CD4-positive, alpha-beta T cell (primary cell): ENCODE data around the gene TCF12. TPM values are rescaled to one million over a fixed set of nuclear protein-coding genes. Genes with fewer than 3 reads are reported as not detected.
"Not testable (repeated sequence)": the region's sequence is repeated elsewhere in the genome, so short reads cannot be mapped to it uniquely, and the experiment has no call there.

Source experiments
- ATAC-seq: fragments of 200-7000 bp; cut with Tn5 transposase; one replicate; pipeline ENCODE4 v1.10.0; 2022; ENCODE audit warnings: mild to moderate bottlenecking; ENCODE audit not compliant: poor library complexity
- CTCF ChIA-PET: fragments of 350-600 bp; sonication (Branson Sonifier 250); formaldehyde crosslinking; loops from one replicate; lab custom pipeline; 2021; ENCODE audit warnings: antibody characterized with exemption, inconsistent platforms; lab: Charles Lee
- POLR2A ChIA-PET: fragments of 350-600 bp; sonication (Branson Sonifier 250); formaldehyde crosslinking; loops from one replicate; lab custom pipeline; 2021; ENCODE audit warnings: antibody characterized with exemption, inconsistent platforms; lab: Charles Lee
- DNase-seq, 14 experiments: peaks; one replicate each; pipeline ENCODE4 v3.0.0-alpha.2; 2013 to 2020; ENCODE audit warnings: mixed read lengths in 2 of 14
- H3K27ac ChIP-seq, 2 donors: one replicate each; pipeline versions ENCODE4 v1.5.1 to v1.7.0; 2013; ENCODE audit warnings: low read length in 2 of 2, low read depth in 1 of 2, mild to moderate bottlenecking in 1 of 2
- H3K27me3 ChIP-seq, 2 experiments: 1 replicate in 1 of 2; 2 replicates in 1 of 2; pipeline versions ENCODE4 v1.6.1 to v1.7.0; 2013; ENCODE audit warnings: low read length in 2 of 2, control low read depth in 1 of 2, mild to moderate bottlenecking in 1 of 2, moderate library complexity in 1 of 2; ENCODE audit not compliant: insufficient read depth in 2 of 2, control insufficient read depth in 1 of 2
- H3K36me3 ChIP-seq: one replicate; pipeline ENCODE4 v1.6.1; 2013; ENCODE audit warnings: low read length, control low read depth; ENCODE audit not compliant: insufficient read depth
- H3K4me1 ChIP-seq: one replicate; pipeline ENCODE4 v1.6.1; 2013; ENCODE audit warnings: low read length, control low read depth; ENCODE audit not compliant: insufficient read depth
- H3K4me3 ChIP-seq: one replicate; pipeline ENCODE4 v1.5.1; 2013; ENCODE audit warnings: mild to moderate bottlenecking, low read length, moderate library complexity
- H3K9me3 ChIP-seq, 2 experiments: 1 replicate in 1 of 2; 2 replicates in 1 of 2; pipeline versions ENCODE4 v1.6.1 to v1.7.0; 2013; ENCODE audit warnings: low read length in 2 of 2, mild to moderate bottlenecking in 2 of 2, control low read depth in 1 of 2, moderate library complexity in 1 of 2; ENCODE audit not compliant: control insufficient read depth in 1 of 2, insufficient read depth in 1 of 2
- H3K27ac Mint-ChIP-seq: one replicate; pipeline ENCODE4 v1.8.0; 2020; ENCODE audit warnings: mixed read lengths
- H3K27me3 Mint-ChIP-seq: one replicate; pipeline ENCODE4 v1.8.0; 2021; ENCODE audit warnings: mixed read lengths
- H3K36me3 Mint-ChIP-seq: one replicate; pipeline ENCODE4 v1.8.0; 2021; ENCODE audit warnings: low read depth, mixed read lengths
- H3K4me1 Mint-ChIP-seq: one replicate; pipeline ENCODE4 v1.8.0; 2021; ENCODE audit warnings: low read depth, mixed read lengths
- H3K4me3 Mint-ChIP-seq: one replicate; pipeline ENCODE4 v1.8.0; 2020; ENCODE audit warnings: mild to moderate bottlenecking, mixed read lengths
- H3K9me3 Mint-ChIP-seq: one replicate; pipeline ENCODE4 v1.8.0; 2020; ENCODE audit warnings: mixed read lengths
- intact Hi-C, 2 experiments: fragments of 100-400 bp; cut with DNase I in 1 of 2; cut with micrococcal nuclease in 1 of 2; formaldehyde crosslinking; loops; one replicate each; pipeline versions ENCODE4 v1.15.1 to v1.9.0; 2023 to 2025; cut with DNase I, micrococcal nuclease
- total RNA-seq, 174 experiments: library from RNA in 2 of 174; stranded (reverse) in 2 of 174; gene quantifications; one replicate each; pipeline ENCODE4 v1.2.3 and lab custom pipeline; 2021 to 2026
- TF ChIP-seq, protein P1 (sequence below): fragments of 200-600 bp; IDR thresholded peaks from one replicate; pipeline ENCODE4 v1.8.0; 2022; ENCODE audit warnings: antibody characterized with exemption, mild to moderate bottlenecking

TCF12 gene
- total RNA-seq, 2 experiments from 2014 or later: 54.0 TPM

DNA sequence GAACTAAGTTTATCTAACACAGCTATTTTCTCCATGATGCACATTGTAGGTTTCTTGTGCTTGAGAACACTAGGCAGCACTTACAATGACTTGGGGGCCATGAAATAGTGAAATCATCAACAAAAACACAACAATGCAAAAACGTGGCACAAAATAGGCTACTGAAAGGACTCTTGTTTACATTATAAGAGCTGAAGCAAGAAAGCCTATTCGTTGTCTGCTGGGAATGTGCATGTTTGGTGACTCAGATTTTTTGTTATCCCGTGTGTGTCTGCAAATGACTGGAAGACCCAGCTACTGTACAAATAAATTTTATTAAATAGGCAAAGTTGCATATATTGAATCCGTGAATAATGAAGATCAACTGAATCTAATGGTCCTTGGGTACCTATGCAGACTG lies 85.0 kb downstream of the TCF12 start:
- no peaks in the 10 kb centered on the region for H3K27me3 ChIP-seq
- peaks cover 20% of the 10 kb centered on the region for H3K36me3 Mint-ChIP-seq
- H3K36me3 ChIP-seq: peaks cover 2% of the 10 kb centered on the region
- CTCF ChIA-PET: interaction anchor here (1.0 kb wide), 1 partner anchor 27 kb away, joined by 4 read pairs; no protein-coding TSS in a partner anchor
- no peak overlapping the region for H3K27ac Mint-ChIP-seq
- H3K4me1 Mint-ChIP-seq: peaks cover 49% of the 10 kb centered on the region
- H3K27me3 Mint-ChIP-seq: no peaks in the 10 kb centered on the region
- DNase-seq: no peak
- no peak for ATAC-seq
- H3K27ac ChIP-seq: no peak overlapping the region
- intact Hi-C loops: loop anchor here in 1 of 2 experiments (10.0 kb wide), 1 partner anchor 51 kb away; no protein-coding TSS in a partner anchor
- no peak overlapping the region for H3K4me3 Mint-ChIP-seq
- H3K9me3 Mint-ChIP-seq: no peaks in the 10 kb centered on the region
- H3K4me3 ChIP-seq: no peak overlapping the region
- H3K4me1 ChIP-seq: no peaks in the 10 kb centered on the region
- POLR2A ChIA-PET: no interaction called here
- TF ChIP-seq, protein P1, sequence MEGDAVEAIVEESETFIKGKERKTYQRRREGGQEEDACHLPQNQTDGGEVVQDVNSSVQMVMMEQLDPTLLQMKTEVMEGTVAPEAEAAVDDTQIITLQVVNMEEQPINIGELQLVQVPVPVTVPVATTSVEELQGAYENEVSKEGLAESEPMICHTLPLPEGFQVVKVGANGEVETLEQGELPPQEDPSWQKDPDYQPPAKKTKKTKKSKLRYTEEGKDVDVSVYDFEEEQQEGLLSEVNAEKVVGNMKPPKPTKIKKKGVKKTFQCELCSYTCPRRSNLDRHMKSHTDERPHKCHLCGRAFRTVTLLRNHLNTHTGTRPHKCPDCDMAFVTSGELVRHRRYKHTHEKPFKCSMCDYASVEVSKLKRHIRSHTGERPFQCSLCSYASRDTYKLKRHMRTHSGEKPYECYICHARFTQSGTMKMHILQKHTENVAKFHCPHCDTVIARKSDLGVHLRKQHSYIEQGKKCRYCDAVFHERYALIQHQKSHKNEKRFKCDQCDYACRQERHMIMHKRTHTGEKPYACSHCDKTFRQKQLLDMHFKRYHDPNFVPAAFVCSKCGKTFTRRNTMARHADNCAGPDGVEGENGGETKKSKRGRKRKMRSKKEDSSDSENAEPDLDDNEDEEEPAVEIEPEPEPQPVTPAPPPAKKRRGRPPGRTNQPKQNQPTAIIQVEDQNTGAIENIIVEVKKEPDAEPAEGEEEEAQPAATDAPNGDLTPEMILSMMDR: no peak
- no peaks in the 10 kb centered on the region for H3K9me3 ChIP-seq

DNA sequence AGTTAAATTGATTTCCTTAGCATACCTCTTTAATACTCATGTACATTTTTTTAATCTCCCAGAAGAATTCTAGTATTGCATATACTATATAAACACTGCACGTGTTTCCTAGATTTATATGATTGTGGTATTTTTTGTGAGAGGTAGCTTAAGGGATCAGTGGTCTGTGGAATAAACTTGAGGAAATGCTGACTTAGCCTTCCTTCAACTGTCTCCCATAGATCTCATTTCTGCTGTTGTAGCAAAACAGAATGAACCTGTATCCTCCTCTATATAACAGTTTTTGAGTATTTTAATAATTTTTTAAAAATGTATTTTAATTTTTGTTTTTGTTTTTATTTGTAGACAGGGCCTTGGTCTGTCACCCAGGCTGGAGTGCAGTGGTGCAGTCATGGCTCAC lies 86.8 kb downstream of the TCF12 start:
- ChIA-PET POLR2A (no interaction called here), CTCF (no interaction called here)
- H3K4me1 ChIP-seq: no peaks in the 10 kb centered on the region
- no peak overlapping the region for H3K27ac ChIP-seq
- intact Hi-C loops: loop anchor here in 1 of 2 experiments (10.0 kb wide), 1 partner anchor 50 kb away; no protein-coding TSS in a partner anchor
- H3K27ac Mint-ChIP-seq: no peak overlapping the region
- no peak overlapping the region for H3K4me3 ChIP-seq
- peaks cover 25% of the 10 kb centered on the region for H3K36me3 Mint-ChIP-seq
- DNase-seq (no peak), ATAC-seq (no peak)
- H3K27me3 ChIP-seq: no peaks in the 10 kb centered on the region
- no peaks in the 10 kb centered on the region for H3K9me3 Mint-ChIP-seq
- H3K36me3 ChIP-seq: peaks cover 2% of the 10 kb centered on the region
- no peaks in the 10 kb centered on the region for H3K27me3 Mint-ChIP-seq
- H3K4me3 Mint-ChIP-seq: no peak overlapping the region
- H3K4me1 Mint-ChIP-seq: peaks cover 53% of the 10 kb centered on the region
- no peaks in the 10 kb centered on the region for H3K9me3 ChIP-seq
- TF ChIP-seq, protein P1: no peak

DNA sequence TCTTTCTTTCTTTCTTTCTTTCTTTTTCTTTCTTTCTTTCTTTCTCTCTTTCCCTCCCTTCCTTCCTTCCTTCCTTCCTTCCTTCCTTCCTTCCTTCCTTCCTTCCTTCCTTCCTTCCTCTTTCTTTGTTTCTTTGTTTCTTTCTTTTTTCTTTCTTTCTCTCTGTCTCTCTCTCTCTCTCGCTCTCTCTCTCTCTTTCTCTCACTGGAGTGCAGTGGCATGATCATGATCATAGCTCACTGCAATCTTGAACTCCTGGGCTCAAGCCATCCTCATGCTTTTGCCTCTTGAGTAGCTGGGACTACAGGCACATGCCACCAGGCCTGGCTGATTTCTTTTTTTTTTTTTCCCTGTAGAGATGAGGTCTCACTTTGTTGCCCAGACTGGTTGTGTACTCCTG lies 89.4 kb downstream of the TCF12 start:
- H3K4me1 ChIP-seq, H3K4me3 ChIP-seq, H3K27ac ChIP-seq, DNase-seq, POLR2A ChIA-PET, H3K9me3 ChIP-seq, H3K4me3 Mint-ChIP-seq, H3K36me3 ChIP-seq, H3K27ac Mint-ChIP-seq, H3K27me3 Mint-ChIP-seq, CTCF ChIA-PET, ATAC-seq, H3K9me3 Mint-ChIP-seq, H3K27me3 ChIP-seq: not testable (repeated sequence)
- peaks cover 52% of the 10 kb centered on the region for H3K4me1 Mint-ChIP-seq
- peaks cover 21% of the 10 kb centered on the region for H3K36me3 Mint-ChIP-seq
- intact Hi-C loops: loop anchor here in 1 of 2 experiments (10.0 kb wide), 1 partner anchor 47 kb away; no protein-coding TSS in a partner anchor

DNA sequence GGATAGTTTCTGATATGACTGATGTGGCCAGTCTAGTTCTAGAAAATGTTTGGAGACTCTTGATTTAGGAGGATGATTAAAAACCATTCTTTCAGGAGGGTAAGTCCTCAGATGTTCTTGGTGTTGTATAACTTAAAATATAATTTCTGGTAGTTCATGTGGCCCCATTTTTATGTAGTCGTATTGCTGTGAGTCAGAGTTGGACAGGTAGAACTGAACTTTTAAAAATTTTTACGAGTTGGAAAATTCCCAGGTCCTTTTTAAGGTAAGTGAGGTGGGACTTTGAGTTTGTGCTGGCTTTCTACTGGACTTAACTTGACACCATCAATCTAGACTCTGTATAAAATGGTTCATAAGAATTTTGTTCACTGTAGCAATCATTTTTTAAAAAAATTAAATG lies 92.3 kb downstream of the TCF12 start:
- no peaks in the 10 kb centered on the region for H3K36me3 ChIP-seq
- ChIA-PET CTCF (interaction anchor here (0.6 kb wide), 1 partner anchor 1716 kb away, joined by 5 read pairs; no protein-coding TSS in a partner anchor), POLR2A (no interaction called here)
- H3K27ac ChIP-seq: no peak overlapping the region
- H3K27me3 ChIP-seq: no peaks in the 10 kb centered on the region
- Mint-ChIP-seq H3K27me3 (no peaks in the 10 kb centered on the region), H3K27ac (no peak overlapping the region), H3K9me3 (no peaks in the 10 kb centered on the region), H3K36me3 (peaks cover 9% of the 10 kb centered on the region), H3K4me3 (no peak overlapping the region), H3K4me1 (peaks cover 48% of the 10 kb centered on the region)
- ATAC-seq: no peak
- DNase-seq: no peak
- no peaks in the 10 kb centered on the region for H3K9me3 ChIP-seq
- intact Hi-C loops: no loop called here
- TF ChIP-seq, protein P1: no peak
- no peak overlapping the region for H3K4me3 ChIP-seq
- H3K4me1 ChIP-seq: no peaks in the 10 kb centered on the region
